H9 (cell line): ENCODE measurements around the gene SEPTIN2. TPM values are rescaled to one million over a fixed set of nuclear protein-coding genes. Genes with fewer than 3 reads are reported as not detected.

Experiments used
- DNase-seq: peaks from one replicate; pipeline ENCODE4 v3.0.0-alpha.2; 2017
- H2AFZ ChIP-seq: one replicate; pipeline ENCODE4 v1.6.1; 2013; ENCODE audit warnings: mild to moderate bottlenecking, low read length, control low read depth, moderate library complexity
- H2AK5ac ChIP-seq: 2 replicates; pipeline ENCODE4 v1.6.1; 2013; ENCODE audit warnings: low read length, control low read depth, mixed read lengths; ENCODE audit not compliant: insufficient read length
- H2BK120ac ChIP-seq: one replicate; pipeline ENCODE4 v1.6.1; 2013; ENCODE audit warnings: low read depth, mild to moderate bottlenecking, low read length, control low read depth, inconsistent platforms; ENCODE audit not compliant: poor library complexity, severe bottlenecking
- H2BK12ac ChIP-seq: 2 replicates; pipeline ENCODE4 v1.6.1; 2013; ENCODE audit warnings: low read length, control low read depth, mixed read lengths, low read depth; ENCODE audit not compliant: insufficient read length
- H2BK15ac ChIP-seq: 2 replicates; pipeline ENCODE4 v1.6.1; 2013; ENCODE audit warnings: low read depth, low read length, control low read depth
- H2BK20ac ChIP-seq: one replicate; pipeline ENCODE4 v1.6.1; 2013; ENCODE audit warnings: low read depth, mild to moderate bottlenecking, low read length, control low read depth, inconsistent platforms; ENCODE audit not compliant: poor library complexity, severe bottlenecking
- H2BK5ac ChIP-seq: 2 replicates; pipeline ENCODE4 v1.6.1; 2013; ENCODE audit warnings: low read length, control low read depth, mixed read lengths; ENCODE audit not compliant: insufficient read length
- H3K14ac ChIP-seq: 2 replicates; pipeline ENCODE4 v1.6.1; 2013; ENCODE audit warnings: low read length, control low read depth; ENCODE audit not compliant: insufficient read depth
- H3K18ac ChIP-seq: 2 replicates; pipeline ENCODE4 v1.6.1; 2013; ENCODE audit warnings: low read depth, mild to moderate bottlenecking, mixed read lengths, low read length, control low read depth; ENCODE audit not compliant: insufficient read length
- H3K23ac ChIP-seq: 2 replicates; pipeline ENCODE4 v1.6.1; 2013; ENCODE audit warnings: low read length, control low read depth, mixed read lengths, low read depth; ENCODE audit not compliant: insufficient read length
- H3K23me2 ChIP-seq: 2 replicates; pipeline ENCODE4 v1.6.1; 2013; ENCODE audit warnings: low read depth, mild to moderate bottlenecking, mixed read lengths, low read length, control low read depth; ENCODE audit not compliant: insufficient read length, poor library complexity, severe bottlenecking
- H3K27ac ChIP-seq: 2 replicates; pipeline ENCODE4 v1.5.1; 2013; ENCODE audit warnings: low read length, control low read depth, mixed read lengths, low read depth; ENCODE audit not compliant: insufficient read length
- H3K27me3 ChIP-seq: 2 replicates; pipeline ENCODE4 v1.6.1; 2013; ENCODE audit warnings: low read length, control low read depth, inconsistent platforms; ENCODE audit not compliant: insufficient read depth
- H3K4ac ChIP-seq: 2 replicates; pipeline ENCODE4 v1.6.1; 2013; ENCODE audit warnings: low read depth, mild to moderate bottlenecking, control low read depth, inconsistent platforms, low read length, moderate library complexity
- H3K4me1 ChIP-seq: 2 replicates; pipeline ENCODE4 v1.6.1; 2013; ENCODE audit warnings: low read length, control low read depth, inconsistent platforms; ENCODE audit not compliant: insufficient read depth
- H3K4me2 ChIP-seq: 2 replicates; pipeline ENCODE4 v1.6.1; 2013; ENCODE audit warnings: low read length, control low read depth, mixed read lengths; ENCODE audit not compliant: insufficient read length, insufficient read depth
- H3K56ac ChIP-seq: 2 replicates; pipeline ENCODE4 v1.6.1; 2013; ENCODE audit warnings: low read depth, mild to moderate bottlenecking, mixed read lengths, low read length, control low read depth; ENCODE audit not compliant: insufficient read length
- H3K79me1 ChIP-seq: 2 replicates; pipeline ENCODE4 v1.6.1; 2013; ENCODE audit warnings: low read depth, mild to moderate bottlenecking, moderate library complexity, low read length, control low read depth, inconsistent platforms; ENCODE audit not compliant: insufficient read depth, poor library complexity, severe bottlenecking
- H3K79me2 ChIP-seq: 2 replicates; pipeline ENCODE4 v1.6.1; 2013; ENCODE audit warnings: low read length, control low read depth, inconsistent platforms; ENCODE audit not compliant: insufficient read depth
- H3K9ac ChIP-seq: 2 replicates; pipeline ENCODE4 v1.6.1; 2013; ENCODE audit warnings: low read length, control low read depth, mixed read lengths; ENCODE audit not compliant: insufficient read length; ENCODE audit errors: extremely low read depth
- H3K9me3 ChIP-seq: one replicate; pipeline ENCODE4 v1.6.1; 2013; ENCODE audit warnings: low read depth, low read length, inconsistent platforms; ENCODE audit not compliant: control insufficient read depth
- H3T11ph ChIP-seq: one replicate; pipeline ENCODE4 v1.6.1; 2013; ENCODE audit warnings: mild to moderate bottlenecking, low read length, control low read depth, inconsistent platforms
- H4K20me1 ChIP-seq: one replicate; pipeline ENCODE4 v1.6.1; 2013; ENCODE audit not compliant: control insufficient read depth, insufficient read length, insufficient read depth
- H4K5ac ChIP-seq: 2 replicates; pipeline ENCODE4 v1.6.1; 2013; ENCODE audit warnings: low read depth, mild to moderate bottlenecking, mixed read lengths, low read length, control low read depth; ENCODE audit not compliant: insufficient read length
- H4K8ac ChIP-seq: replicated peaks from 2 replicates; pipeline ENCODE4 v1.6.1; 2013; ENCODE audit warnings: low read length, control low read depth, mixed read lengths, low read depth; ENCODE audit not compliant: insufficient read length
- H4K91ac ChIP-seq: 2 replicates; pipeline ENCODE4 v1.6.1; 2013; ENCODE audit warnings: low read depth, mild to moderate bottlenecking, moderate library complexity, mixed read lengths, low read length, control low read depth; ENCODE audit not compliant: insufficient read length
- H3K27ac Mint-ChIP-seq, 3 experiments: 2 replicates in 2 of 3; 3 replicates in 1 of 3; pipeline ENCODE4 v1.8.0; 2020 to 2021; ENCODE audit warnings: mixed read lengths in 3 of 3, mild to moderate bottlenecking in 1 of 3, moderate library complexity in 1 of 3
- H3K27me3 Mint-ChIP-seq: 2 replicates; pipeline ENCODE4 v1.8.0; 2021; ENCODE audit warnings: low read depth, mild to moderate bottlenecking, moderate library complexity, mixed read lengths
- H3K36me3 Mint-ChIP-seq, 3 experiments: 2 replicates in 2 of 3; 3 replicates in 1 of 3; pipeline ENCODE4 v1.8.0; 2020 to 2021; ENCODE audit warnings: low read depth in 3 of 3, mixed read lengths in 3 of 3; ENCODE audit not compliant: insufficient read depth in 1 of 3
- H3K4me1 Mint-ChIP-seq, 2 experiments: 2 replicates each; pipeline ENCODE4 v1.8.0; 2020; ENCODE audit warnings: mixed read lengths in 2 of 2
- H3K4me3 Mint-ChIP-seq, 2 experiments: 2 replicates in 1 of 2; 3 replicates in 1 of 2; pipeline ENCODE4 v1.8.0; 2020 to 2021; ENCODE audit warnings: mild to moderate bottlenecking in 2 of 2, mixed read lengths in 2 of 2, moderate library complexity in 1 of 2
- H3K9me3 Mint-ChIP-seq, 2 experiments: 2 replicates in 1 of 2; 3 replicates in 1 of 2; pipeline ENCODE4 v1.8.0; 2020; ENCODE audit warnings: mild to moderate bottlenecking in 2 of 2, mixed read lengths in 2 of 2, moderate library complexity in 1 of 2
- WGBS: extraction: QIAGEN DNeasy Blood & Tissue Kit; methylation state at CpG from one replicate; pipeline ENCODE4 v1.1.7; 2013; ENCODE audit warnings: missing lambda C conversion rate, low lambda C conversion rate, mixed read lengths; ENCODE audit not compliant: insufficient read length; ENCODE audit errors: extremely low coverage; 5-methylcytosine and 5-hydroxymethylcytosine counted together
- total RNA-seq: library from RNA; stranded (reverse); gene quantifications from 2 replicates; pipeline ENCODE4 v1.2.1, GENCODE V29; 2021
- TF ChIP-seq, protein P1 (sequence below): fragments of 200-600 bp; sonication (generic); conservative IDR thresholded peaks from 3 replicates; pipeline ENCODE4 v1.8.0; 2021; ENCODE audit warnings: antibody characterized with exemption, mild to moderate bottlenecking

The SEPTIN2 gene
- total RNA-seq, 1 experiment from 2014 or later, result 385 TPM

DNA sequence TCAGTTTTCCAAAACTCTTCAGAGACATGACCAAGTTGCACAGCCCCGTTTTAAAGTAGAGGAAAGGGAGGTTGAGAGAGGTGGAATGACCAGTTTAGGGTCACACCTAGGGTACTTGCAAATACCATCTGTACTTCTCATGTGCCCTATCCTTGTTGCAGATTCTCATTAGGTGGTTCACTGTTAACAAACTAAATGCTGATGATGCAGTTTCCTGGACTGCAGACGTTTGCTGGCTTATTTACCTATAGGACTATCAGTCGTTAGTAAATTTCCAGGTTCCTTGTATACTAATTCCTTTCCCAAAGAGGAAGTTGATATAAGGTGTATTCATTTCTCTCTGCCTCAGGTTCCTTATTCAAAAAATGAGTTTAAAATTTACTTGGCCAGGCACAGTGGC is 41.8 kb downstream of the SEPTIN2 start:
- no peak overlapping the region for H3T11ph ChIP-seq
- H3K56ac ChIP-seq, result no peak overlapping the region
- H3K4me2 ChIP-seq, result peak overlapping the region; percentile 67
- no peak overlapping the region for H2BK120ac ChIP-seq
- no peak overlapping the region for H3K9ac ChIP-seq
- H3K27me3 ChIP-seq, result no peaks in the 10 kb centered on the region
- no peak for DNase-seq
- Mint-ChIP-seq H3K36me3 (peaks cover 0 to 20% (median 13%) of the 10 kb centered on the region in 3 experiments; a peak in 5 of 7 replicates), H3K27ac (no peak overlapping the region), H3K4me3 (peak overlapping the region; percentile 76 to 82), H3K4me1 (peaks cover 47 to 53% of the 10 kb centered on the region in 2 experiments), H3K27me3 (no peaks in the 10 kb centered on the region), H3K9me3 (no peaks in the 10 kb centered on the region)
- no peaks in the 10 kb centered on the region for H4K20me1 ChIP-seq
- H3K18ac ChIP-seq, result no peak overlapping the region
- H4K91ac ChIP-seq, result no peak overlapping the region
- no peak overlapping the region for H3K27ac ChIP-seq
- TF ChIP-seq, protein P1, sequence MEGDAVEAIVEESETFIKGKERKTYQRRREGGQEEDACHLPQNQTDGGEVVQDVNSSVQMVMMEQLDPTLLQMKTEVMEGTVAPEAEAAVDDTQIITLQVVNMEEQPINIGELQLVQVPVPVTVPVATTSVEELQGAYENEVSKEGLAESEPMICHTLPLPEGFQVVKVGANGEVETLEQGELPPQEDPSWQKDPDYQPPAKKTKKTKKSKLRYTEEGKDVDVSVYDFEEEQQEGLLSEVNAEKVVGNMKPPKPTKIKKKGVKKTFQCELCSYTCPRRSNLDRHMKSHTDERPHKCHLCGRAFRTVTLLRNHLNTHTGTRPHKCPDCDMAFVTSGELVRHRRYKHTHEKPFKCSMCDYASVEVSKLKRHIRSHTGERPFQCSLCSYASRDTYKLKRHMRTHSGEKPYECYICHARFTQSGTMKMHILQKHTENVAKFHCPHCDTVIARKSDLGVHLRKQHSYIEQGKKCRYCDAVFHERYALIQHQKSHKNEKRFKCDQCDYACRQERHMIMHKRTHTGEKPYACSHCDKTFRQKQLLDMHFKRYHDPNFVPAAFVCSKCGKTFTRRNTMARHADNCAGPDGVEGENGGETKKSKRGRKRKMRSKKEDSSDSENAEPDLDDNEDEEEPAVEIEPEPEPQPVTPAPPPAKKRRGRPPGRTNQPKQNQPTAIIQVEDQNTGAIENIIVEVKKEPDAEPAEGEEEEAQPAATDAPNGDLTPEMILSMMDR, result no peak
- H3K4me1 ChIP-seq, result peaks cover 2% of the 10 kb centered on the region; the same call in 1 of the 2 replicates
- no peak overlapping the region for H2BK15ac ChIP-seq
- WGBS, result no CpG with 5 or more reads among the region's 3 CpGs
- H3K23ac ChIP-seq, result no peak overlapping the region
- no peak overlapping the region for H2BK20ac ChIP-seq
- no peak overlapping the region for H2AFZ ChIP-seq
- no peak overlapping the region for H2BK5ac ChIP-seq
- no peak overlapping the region for H3K4ac ChIP-seq
- H4K8ac ChIP-seq, result no peak overlapping the region
- peaks cover 7% of the 10 kb centered on the region; the same call in 1 of the 2 replicates for H3K79me2 ChIP-seq
- H3K14ac ChIP-seq, result no peak overlapping the region
- peaks cover 5% of the 10 kb centered on the region for H3K79me1 ChIP-seq
- H2BK12ac ChIP-seq, result no peak overlapping the region
- no peaks in the 10 kb centered on the region for H3K9me3 ChIP-seq
- no peak overlapping the region for H2AK5ac ChIP-seq
- no peak overlapping the region for H4K5ac ChIP-seq
- H3K23me2 ChIP-seq, result peaks cover 4% of the 10 kb centered on the region
